HG02588 (cell line): ENCODE measurements around the gene TTC23L.
A peak's percentile ranks its signal among the peaks of the same experiment; 100 is the strongest.
"Not testable (repeated sequence)": the region's sequence is repeated elsewhere in the genome, so short reads cannot be mapped to it uniquely, and the experiment has no call there.

Source experiments
- ATAC-seq: cut with Tn5 transposase; IDR thresholded peaks from one replicate; pipeline ENCODE4 v1.9.1; 2021; ENCODE audit warnings: mild to moderate bottlenecking, moderate library complexity; ENCODE audit not compliant: unreplicated experiment

Gene TTC23L

GRCh38 chr5:34916518-34916917, 77.6 kb downstream of the TTC23L start:
- ATAC-seq = no peak

- no peak for ATAC-seq
Measured at GRCh38 chr5:34918025-34918424, 79.1 kb downstream of the TTC23L start.

GRCh38 chr5:34919077-34919476, 80.1 kb downstream of the TTC23L start:
- no peak for ATAC-seq

- ATAC-seq = not testable (repeated sequence)
Measured at GRCh38 chr5:34923256-34923655, 84.3 kb downstream of the TTC23L start.

- peak; percentile 64 for ATAC-seq
Measured at GRCh38 chr5:34923694-34924461, 84.9 kb downstream of the TTC23L start.

- ATAC-seq = no peak
Measured at GRCh38 chr5:34924462-34924765, 85.5 kb downstream of the TTC23L start.

GRCh38 chr5:34926318-34926888, 87.4 kb downstream of the TTC23L start:
- no peak for ATAC-seq

GRCh38 chr5:34927785-34928184, 88.8 kb downstream of the TTC23L start:
- no peak for ATAC-seq

GRCh38 chr5:34928267-34928666, 89.3 kb downstream of the TTC23L start:
- no peak for ATAC-seq

GRCh38 chr5:34929134-34929719, 90.3 kb downstream of the TTC23L start, which contains the start of gene DNAJC21:
DNAJC21 (plus strand) TSS chr5:34929559; CDS start chr5:34929820, 261 bp downstream.
- peak; percentile 83 for ATAC-seq

GRCh38 chr5:34929720-34930461, 90.9 kb downstream of the TTC23L start:
- ATAC-seq = peak; percentile 74

- ATAC-seq = no peak
Measured at GRCh38 chr5:34930462-34930844, 91.5 kb downstream of the TTC23L start.

GRCh38 chr5:34930870-34931269, 91.9 kb downstream of the TTC23L start:
- ATAC-seq = no peak

- ATAC-seq = no peak
Measured at GRCh38 chr5:34932947-34933346, 94.0 kb downstream of the TTC23L start.

GRCh38 chr5:34941936-34942335, 103.0 kb downstream of the TTC23L start:
- ATAC-seq = no peak

- ATAC-seq = no peak
Measured at GRCh38 chr5:34944044-34944443, 105.1 kb downstream of the TTC23L start.

- no peak for ATAC-seq
Measured at GRCh38 chr5:34944460-34945047, 105.6 kb downstream of the TTC23L start.
